Breast epithelium (tissue), 4 donors: ENCODE measurements around the gene TSPAN7. TPM values are rescaled to one million over a fixed set of nuclear protein-coding genes. Genes with fewer than 3 reads are reported as not detected.

Experiments used
- DNase-seq, 2 donors: peaks; one replicate each; pipeline ENCODE4 v3.0.0-alpha.2; 2019; ENCODE audit warnings: low spot score in 2 of 2
- H3K27ac ChIP-seq, 2 donors: fragments of 200-600 bp; sonication (generic) in 1 of 2; one replicate each; pipeline ENCODE4 v1.5.1; 2016 to 2019; ENCODE audit warnings: mild to moderate bottlenecking in 1 of 2
- H3K27me3 ChIP-seq, 2 donors: fragments of 200-600 bp; sonication (generic) in 1 of 2; one replicate each; pipeline versions ENCODE4 v1.5.1 to v1.6.0; 2017 to 2019; ENCODE audit warnings: control low read depth in 1 of 2, mild to moderate bottlenecking in 1 of 2
- H3K36me3 ChIP-seq: fragments of 200-600 bp; one replicate; pipeline ENCODE4 v1.5.1; 2019
- H3K4me1 ChIP-seq, 2 donors: fragments of 200-600 bp; sonication (generic); one replicate each; pipeline ENCODE4 v1.5.1; 2016 to 2019; ENCODE audit warnings: control low read depth in 1 of 2
- H3K4me3 ChIP-seq, 3 donors: fragments of 200-600 bp; sonication (generic); 1 replicate in 2 of 3; 2 replicates in 1 of 3; pipeline ENCODE4 v1.5.1; 2016 to 2019; ENCODE audit warnings: mild to moderate bottlenecking in 3 of 3, moderate library complexity in 2 of 3
- H3K9me3 ChIP-seq, 2 donors: fragments of 200-600 bp; sonication (generic) in 1 of 2; one replicate each; pipeline ENCODE4 v1.5.1; 2016 to 2019; ENCODE audit warnings: control low read depth in 1 of 2
- POLR2A ChIP-seq: fragments of 450-650 bp; IDR thresholded peaks from one replicate; pipeline ENCODE4 v1.6.1; 2016; ENCODE audit warnings: antibody characterized with exemption, mild to moderate bottlenecking, moderate library complexity
- POLR2AphosphoS5 ChIP-seq, 3 donors: sonication (generic); formaldehyde crosslinking; IDR thresholded peaks; one replicate each; pipeline ENCODE4 v1.6.1; 2017; ENCODE audit warnings: antibody characterized with exemption in 3 of 3
- intact Hi-C: fragments of 100-400 bp; cut with DNase I; formaldehyde crosslinking; loops from one replicate; pipeline ENCODE4 v1.15.1; 2023; ENCODE audit warnings: low total_unique reads
- total RNA-seq, 3 donors: library from RNA; depleted of rRNA; stranded (reverse); fragments of >200 nt; gene quantifications; one replicate each; pipeline ENCODE4 v1.1.0, GENCODE V29; 2016
- TF ChIP-seq, protein P1 (sequence below), 3 donors: fragments of 450-650 bp; IDR thresholded peaks; one replicate each; pipeline ENCODE4 v1.5.1; 2016 to 2017; ENCODE audit warnings: antibody characterized with exemption in 3 of 3, mild to moderate bottlenecking in 3 of 3, moderate library complexity in 3 of 3

Gene TSPAN7
- total RNA-seq, 3 donors from 2014 or later, result 15.5 to 26.9 (median 25.9) TPM

DNA sequence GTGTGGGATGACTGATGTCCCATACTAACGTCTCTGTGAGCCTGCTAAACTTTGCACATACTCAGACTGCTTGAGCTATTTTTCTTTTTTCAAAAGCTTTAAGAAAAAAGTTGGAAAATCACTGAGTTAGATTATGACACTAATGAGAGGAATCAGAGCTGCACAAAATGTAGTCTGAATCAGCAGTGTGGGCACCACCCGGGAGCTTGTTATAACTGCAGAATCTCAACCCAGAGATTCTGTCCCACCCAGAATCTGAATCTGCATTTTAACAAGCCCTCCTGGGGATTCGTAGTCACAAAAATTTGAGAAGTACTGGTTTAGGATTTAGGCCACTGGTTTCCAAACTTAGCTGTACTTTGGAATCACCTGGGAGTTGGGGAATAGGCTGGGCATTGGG lies 137.8 kb downstream of the TSPAN7 start:
- intact Hi-C loops, result no loop called here
- no peak overlapping the region for H3K27ac ChIP-seq
- H3K4me1 ChIP-seq, result no peaks in the 10 kb centered on the region
- H3K36me3 ChIP-seq, result no peaks in the 10 kb centered on the region
- no peak for DNase-seq
- H3K27me3 ChIP-seq, result peaks cover 0 to 40% of the 10 kb centered on the region in 2 donors
- H3K4me3 ChIP-seq, result no peak overlapping the region
- H3K9me3 ChIP-seq, result no peaks in the 10 kb centered on the region
- TF ChIP-seq POLR2AphosphoS5 (IDR thresholded peaks at IDR 0.05), result no peak
- TF ChIP-seq, protein P1, sequence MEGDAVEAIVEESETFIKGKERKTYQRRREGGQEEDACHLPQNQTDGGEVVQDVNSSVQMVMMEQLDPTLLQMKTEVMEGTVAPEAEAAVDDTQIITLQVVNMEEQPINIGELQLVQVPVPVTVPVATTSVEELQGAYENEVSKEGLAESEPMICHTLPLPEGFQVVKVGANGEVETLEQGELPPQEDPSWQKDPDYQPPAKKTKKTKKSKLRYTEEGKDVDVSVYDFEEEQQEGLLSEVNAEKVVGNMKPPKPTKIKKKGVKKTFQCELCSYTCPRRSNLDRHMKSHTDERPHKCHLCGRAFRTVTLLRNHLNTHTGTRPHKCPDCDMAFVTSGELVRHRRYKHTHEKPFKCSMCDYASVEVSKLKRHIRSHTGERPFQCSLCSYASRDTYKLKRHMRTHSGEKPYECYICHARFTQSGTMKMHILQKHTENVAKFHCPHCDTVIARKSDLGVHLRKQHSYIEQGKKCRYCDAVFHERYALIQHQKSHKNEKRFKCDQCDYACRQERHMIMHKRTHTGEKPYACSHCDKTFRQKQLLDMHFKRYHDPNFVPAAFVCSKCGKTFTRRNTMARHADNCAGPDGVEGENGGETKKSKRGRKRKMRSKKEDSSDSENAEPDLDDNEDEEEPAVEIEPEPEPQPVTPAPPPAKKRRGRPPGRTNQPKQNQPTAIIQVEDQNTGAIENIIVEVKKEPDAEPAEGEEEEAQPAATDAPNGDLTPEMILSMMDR (IDR thresholded peaks at IDR 0.05), result no peak
- TF ChIP-seq POLR2A, result no peak

DNA sequence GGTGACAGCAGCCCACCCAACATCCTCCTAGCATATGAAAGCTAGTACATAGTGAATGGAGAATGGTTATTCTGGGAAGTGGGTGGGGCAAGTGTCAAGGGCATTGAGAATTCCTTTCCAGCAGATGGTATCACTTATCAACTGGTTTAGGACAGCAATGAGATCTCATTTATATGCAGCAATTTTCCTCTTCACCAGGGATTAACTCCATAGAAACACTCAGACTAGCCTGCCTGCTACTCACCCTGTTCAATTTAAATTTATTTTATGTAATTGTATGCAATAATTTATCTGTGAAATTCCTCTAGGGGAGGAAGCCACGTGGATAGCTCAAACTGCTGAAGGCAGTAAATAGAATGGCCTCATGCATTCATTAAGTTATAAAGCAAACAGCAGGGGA lies 138.4 kb downstream of the TSPAN7 start:
- TF ChIP-seq POLR2A, result no peak
- TF ChIP-seq, protein P1 (IDR thresholded peaks at IDR 0.05), result no peak
- no peak for TF ChIP-seq POLR2AphosphoS5 (IDR thresholded peaks at IDR 0.05)
- Histone ChIP-seq H3K36me3 (no peaks in the 10 kb centered on the region), H3K4me1 (no peaks in the 10 kb centered on the region), H3K9me3 (no peaks in the 10 kb centered on the region), H3K27me3 (peaks cover 0 to 40% of the 10 kb centered on the region in 2 donors), H3K27ac (no peak overlapping the region), H3K4me3 (no peak overlapping the region)
- DNase-seq, result no peak
- intact Hi-C loops, result no loop called here

DNA sequence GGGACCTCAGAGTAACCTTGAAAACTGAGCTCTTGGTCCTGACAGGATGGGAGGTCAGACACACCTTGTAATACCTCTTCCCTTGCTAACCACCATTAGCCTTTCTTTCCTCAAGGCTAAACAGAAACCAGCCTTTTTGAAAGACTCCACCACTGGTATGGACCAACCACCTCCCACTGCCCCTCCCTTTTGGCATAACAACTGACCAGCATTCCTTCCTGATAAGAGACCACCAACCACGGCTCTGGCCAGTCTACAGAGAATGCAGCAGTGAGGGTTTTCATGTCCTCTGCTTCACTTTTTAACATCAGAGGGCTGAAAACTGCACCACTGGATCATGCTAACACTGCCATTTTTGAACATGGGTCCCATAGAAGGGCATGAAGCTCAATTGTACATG lies 139.7 kb downstream of the TSPAN7 start:
- Histone ChIP-seq H3K4me3 (no peak overlapping the region), H3K9me3 (no peaks in the 10 kb centered on the region), H3K4me1 (no peaks in the 10 kb centered on the region), H3K27ac (no peak overlapping the region), H3K27me3 (peaks cover 0 to 38% of the 10 kb centered on the region in 2 donors), H3K36me3 (no peaks in the 10 kb centered on the region)
- no peak for TF ChIP-seq POLR2AphosphoS5 (IDR thresholded peaks at IDR 0.05)
- no peak for TF ChIP-seq POLR2A
- TF ChIP-seq, protein P1 (IDR thresholded peaks at IDR 0.05), result no peak
- DNase-seq, result no peak
- intact Hi-C loops, result no loop called here

DNA sequence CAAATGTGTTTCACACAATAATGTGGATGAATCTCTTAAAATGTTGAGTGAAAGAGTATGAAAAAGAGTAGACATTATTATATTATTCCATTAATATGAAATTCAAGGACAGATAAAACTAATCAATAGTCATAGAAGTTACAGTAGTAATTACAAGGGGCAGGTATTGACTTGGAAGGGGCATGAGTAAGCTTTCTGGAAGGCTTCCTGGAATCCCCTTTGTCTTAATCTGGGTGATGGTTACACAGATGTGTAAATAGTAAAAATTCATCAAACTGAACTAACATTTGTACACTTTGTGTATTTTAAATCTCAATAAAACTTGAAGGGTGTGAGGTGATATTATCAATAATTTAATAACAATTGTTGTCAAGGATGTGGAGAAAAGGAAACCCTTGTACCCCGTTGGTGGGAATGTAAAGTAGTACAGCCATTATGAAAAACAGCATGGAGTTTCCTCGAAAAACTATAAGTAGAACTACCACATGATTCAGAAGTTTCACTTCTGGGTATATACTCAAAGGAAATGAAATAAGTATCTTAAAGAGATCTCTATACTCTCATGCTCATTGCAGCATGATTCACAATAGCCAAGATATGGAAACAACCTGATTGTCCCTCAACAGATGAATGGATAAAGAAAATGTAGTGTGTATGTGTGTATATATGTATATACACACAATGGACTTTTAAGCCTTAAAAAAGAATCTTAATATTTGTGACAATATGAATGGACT lies 143.0 kb downstream of the TSPAN7 start:
- no peak for DNase-seq
- no peak overlapping the region for H3K4me3 ChIP-seq
- no peaks in the 10 kb centered on the region for H3K36me3 ChIP-seq
- no peak overlapping the region for H3K27ac ChIP-seq
- H3K4me1 ChIP-seq, result no peaks in the 10 kb centered on the region
- intact Hi-C loops, result no loop called here
- H3K27me3 ChIP-seq, result peaks cover 0 to 63% of the 10 kb centered on the region in 2 donors
- H3K9me3 ChIP-seq, result no peaks in the 10 kb centered on the region
- TF ChIP-seq POLR2AphosphoS5 (IDR thresholded peaks at IDR 0.05), result no peak
- TF ChIP-seq POLR2A, result no peak
- TF ChIP-seq, protein P1 (IDR thresholded peaks at IDR 0.05), result no peak

DNA sequence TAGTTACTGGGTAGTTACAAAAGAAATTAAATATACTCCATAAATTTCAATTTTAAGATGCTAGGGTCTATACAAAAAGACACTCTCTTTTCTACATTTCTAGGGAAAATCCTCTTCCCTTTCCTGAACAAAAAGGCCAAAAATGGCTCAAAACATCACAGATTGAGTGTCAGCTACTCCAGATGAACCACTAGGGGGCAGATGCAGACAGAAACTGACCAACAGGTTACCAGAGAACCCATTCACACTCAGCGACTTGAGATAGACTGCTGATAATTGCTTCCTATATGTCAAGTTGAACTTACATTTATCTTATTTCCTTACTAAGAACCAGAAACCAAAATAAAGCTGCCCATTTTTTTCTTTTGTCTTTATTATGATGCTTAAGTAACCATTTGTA lies 156.5 kb downstream of the TSPAN7 start:
- intact Hi-C loops, result no loop called here
- no peak for DNase-seq
- no peak overlapping the region for H3K27ac ChIP-seq
- no peaks in the 10 kb centered on the region for H3K4me1 ChIP-seq
- no peaks in the 10 kb centered on the region for H3K36me3 ChIP-seq
- H3K9me3 ChIP-seq, result no peaks in the 10 kb centered on the region
- H3K4me3 ChIP-seq, result no peak overlapping the region
- H3K27me3 ChIP-seq, result peaks cover 0 to 52% of the 10 kb centered on the region in 2 donors
- TF ChIP-seq POLR2A (no peak), POLR2AphosphoS5 (IDR thresholded peaks at IDR 0.05) (no peak)
- TF ChIP-seq, protein P1 (IDR thresholded peaks at IDR 0.05), result no peak
